NB4 (cell line): ENCODE data around the gene SMAD3.

Experiments
- POLR2A ChIP-seq: IDR thresholded peaks from 2 replicates; pipeline ENCODE4 v1.6.1; 2011; ENCODE audit warnings: mild to moderate bottlenecking; ENCODE audit not compliant: insufficient read length; ENCODE audit errors: extremely low read depth
- TF ChIP-seq, protein P1 (sequence below): IDR thresholded peaks from one replicate; pipeline ENCODE4 v1.5.1; 2012; ENCODE audit warnings: low read depth, low read length
- TF ChIP-seq, protein P2 (sequence below): IDR thresholded peaks from 2 replicates; pipeline ENCODE4 v1.6.1; 2011; ENCODE audit warnings: low read depth, low read length

DNA sequence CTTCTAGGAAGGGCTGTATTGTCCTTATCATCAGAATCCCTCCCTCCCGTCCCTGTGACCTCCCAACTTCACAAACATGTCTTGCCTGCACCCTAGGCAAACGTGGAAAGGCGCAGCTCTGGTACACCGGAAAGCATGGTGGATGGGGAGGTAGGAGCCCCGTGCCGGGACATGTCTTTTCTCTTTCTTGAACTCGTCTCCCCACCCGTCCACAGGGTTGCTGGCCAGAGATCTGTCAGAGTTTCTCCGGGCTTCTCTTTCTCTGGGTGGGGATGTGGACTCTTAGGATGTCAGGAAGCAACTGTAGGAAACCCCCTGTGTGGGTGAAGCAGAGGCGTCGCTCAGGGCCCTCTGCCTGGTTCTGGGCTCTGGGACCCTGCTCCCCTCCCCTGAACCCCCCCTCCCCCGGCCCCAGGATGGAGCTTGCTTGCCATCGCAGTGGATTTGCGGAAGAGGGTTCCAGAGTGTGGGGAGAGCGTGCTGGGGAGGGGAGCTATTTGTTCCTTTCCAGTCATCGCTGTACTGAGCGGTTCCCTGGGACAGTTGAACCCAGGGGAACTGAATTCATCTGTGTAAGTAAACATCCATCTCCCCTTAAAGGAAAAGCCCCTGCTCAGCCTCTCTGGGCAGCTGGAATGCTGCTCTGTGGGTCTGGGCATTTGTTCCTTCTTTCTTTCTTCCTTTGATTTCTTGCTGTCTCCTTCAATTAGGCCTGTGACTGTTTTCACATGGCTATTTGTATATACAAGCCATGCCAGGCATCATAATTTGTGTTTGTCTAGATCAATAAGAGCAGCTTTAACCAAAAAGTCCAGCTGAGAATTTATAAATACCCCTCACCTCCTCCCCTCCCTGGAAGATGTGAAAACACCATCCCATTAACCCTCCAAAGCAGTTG lies 72.8 kb downstream of the SMAD3 start:
- no peak for TF ChIP-seq POLR2A
- TF ChIP-seq, protein P1, sequence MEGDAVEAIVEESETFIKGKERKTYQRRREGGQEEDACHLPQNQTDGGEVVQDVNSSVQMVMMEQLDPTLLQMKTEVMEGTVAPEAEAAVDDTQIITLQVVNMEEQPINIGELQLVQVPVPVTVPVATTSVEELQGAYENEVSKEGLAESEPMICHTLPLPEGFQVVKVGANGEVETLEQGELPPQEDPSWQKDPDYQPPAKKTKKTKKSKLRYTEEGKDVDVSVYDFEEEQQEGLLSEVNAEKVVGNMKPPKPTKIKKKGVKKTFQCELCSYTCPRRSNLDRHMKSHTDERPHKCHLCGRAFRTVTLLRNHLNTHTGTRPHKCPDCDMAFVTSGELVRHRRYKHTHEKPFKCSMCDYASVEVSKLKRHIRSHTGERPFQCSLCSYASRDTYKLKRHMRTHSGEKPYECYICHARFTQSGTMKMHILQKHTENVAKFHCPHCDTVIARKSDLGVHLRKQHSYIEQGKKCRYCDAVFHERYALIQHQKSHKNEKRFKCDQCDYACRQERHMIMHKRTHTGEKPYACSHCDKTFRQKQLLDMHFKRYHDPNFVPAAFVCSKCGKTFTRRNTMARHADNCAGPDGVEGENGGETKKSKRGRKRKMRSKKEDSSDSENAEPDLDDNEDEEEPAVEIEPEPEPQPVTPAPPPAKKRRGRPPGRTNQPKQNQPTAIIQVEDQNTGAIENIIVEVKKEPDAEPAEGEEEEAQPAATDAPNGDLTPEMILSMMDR: no peak
- TF ChIP-seq, protein P2, sequence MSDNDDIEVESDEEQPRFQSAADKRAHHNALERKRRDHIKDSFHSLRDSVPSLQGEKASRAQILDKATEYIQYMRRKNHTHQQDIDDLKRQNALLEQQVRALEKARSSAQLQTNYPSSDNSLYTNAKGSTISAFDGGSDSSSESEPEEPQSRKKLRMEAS: no peak
